Measurements from ENCODE around the gene RHBDD1. TPM values are rescaled to one million over a fixed set of nuclear protein-coding genes. Genes with fewer than 3 reads are reported as not detected.

Gene RHBDD1
- total RNA-seq, 2 donors from 2014 or later, result 35.5 to 57.1 TPM

- peaks cover 82% of the 10 kb centered on the region for H3K36me3 Mint-ChIP-seq (ENCODE audit: low read depth)
- no peak overlapping the region for H3K4me3 Mint-ChIP-seq
- peaks cover 21% of the 10 kb centered on the region for H3K4me1 Mint-ChIP-seq
- peaks cover 5% of the 10 kb centered on the region for H3K9me3 Mint-ChIP-seq
- no peaks in the 10 kb centered on the region for H3K27me3 Mint-ChIP-seq
- no peak for ATAC-seq (replicated peaks)
- H3K27ac Mint-ChIP-seq, result no peak overlapping the region
Observed at GRCh38 chr2:226877491-226877890, 41.6 kb downstream of the RHBDD1 start.

GRCh38 chr2:226881287-226881686 lies 45.4 kb downstream of the RHBDD1 start:
- H3K4me3 Mint-ChIP-seq, result no peak overlapping the region
- no peak overlapping the region for H3K27ac Mint-ChIP-seq
- H3K36me3 Mint-ChIP-seq (ENCODE audit: low read depth), result peaks cover 75% of the 10 kb centered on the region
- H3K27me3 Mint-ChIP-seq, result no peaks in the 10 kb centered on the region
- no peak for ATAC-seq (replicated peaks)
- H3K4me1 Mint-ChIP-seq, result peaks cover 4% of the 10 kb centered on the region
- peaks cover 5% of the 10 kb centered on the region for H3K9me3 Mint-ChIP-seq

GRCh38 chr2:226882606-226883005 lies 46.8 kb downstream of the RHBDD1 start:
- H3K4me3 Mint-ChIP-seq, result no peak overlapping the region
- no peaks in the 10 kb centered on the region for H3K27me3 Mint-ChIP-seq
- no peak overlapping the region for H3K27ac Mint-ChIP-seq
- ATAC-seq (replicated peaks), result no peak
- H3K36me3 Mint-ChIP-seq (ENCODE audit: low read depth), result peaks cover 68% of the 10 kb centered on the region
- peaks cover 5% of the 10 kb centered on the region for H3K9me3 Mint-ChIP-seq
- H3K4me1 Mint-ChIP-seq, result peaks cover 4% of the 10 kb centered on the region

GRCh38 chr2:226883296-226883795 lies 47.5 kb downstream of the RHBDD1 start:
- H3K36me3 Mint-ChIP-seq (ENCODE audit: low read depth), result peaks cover 61% of the 10 kb centered on the region
- H3K27me3 Mint-ChIP-seq, result no peaks in the 10 kb centered on the region
- no peak overlapping the region for H3K27ac Mint-ChIP-seq
- ATAC-seq (replicated peaks), result no peak
- H3K9me3 Mint-ChIP-seq, result peaks cover 5% of the 10 kb centered on the region
- H3K4me1 Mint-ChIP-seq, result peaks cover 4% of the 10 kb centered on the region
- no peak overlapping the region for H3K4me3 Mint-ChIP-seq

- H3K27me3 Mint-ChIP-seq, result no peaks in the 10 kb centered on the region
- H3K36me3 Mint-ChIP-seq (ENCODE audit: low read depth), result peaks cover 60% of the 10 kb centered on the region
- H3K4me3 Mint-ChIP-seq, result no peak overlapping the region
- no peak overlapping the region for H3K27ac Mint-ChIP-seq
- H3K4me1 Mint-ChIP-seq, result peaks cover 4% of the 10 kb centered on the region
- H3K9me3 Mint-ChIP-seq, result no peaks in the 10 kb centered on the region
- no peak for ATAC-seq (replicated peaks)
Observed at GRCh38 chr2:226884166-226884565, 48.3 kb downstream of the RHBDD1 start.

- no peak overlapping the region for H3K27ac Mint-ChIP-seq
- H3K36me3 Mint-ChIP-seq (ENCODE audit: low read depth), result peaks cover 42% of the 10 kb centered on the region
- no peak for ATAC-seq (replicated peaks)
- no peaks in the 10 kb centered on the region for H3K27me3 Mint-ChIP-seq
- H3K4me3 Mint-ChIP-seq, result no peak overlapping the region
- no peaks in the 10 kb centered on the region for H3K4me1 Mint-ChIP-seq
- no peaks in the 10 kb centered on the region for H3K9me3 Mint-ChIP-seq
Observed at GRCh38 chr2:226885769-226886435, 50.0 kb downstream of the RHBDD1 start.

GRCh38 chr2:226887940-226888339 lies 52.1 kb downstream of the RHBDD1 start:
- Mint-ChIP-seq H3K27ac (no peak overlapping the region), H3K27me3 (no peaks in the 10 kb centered on the region), H3K4me1 (no peaks in the 10 kb centered on the region), H3K4me3 (no peak overlapping the region), H3K36me3 (ENCODE audit: low read depth) (peaks cover 29% of the 10 kb centered on the region), H3K9me3 (no peaks in the 10 kb centered on the region)
- no peak for ATAC-seq (replicated peaks)

GRCh38 chr2:226888378-226888965 lies 52.6 kb downstream of the RHBDD1 start:
- peaks cover 24% of the 10 kb centered on the region for H3K36me3 Mint-ChIP-seq (ENCODE audit: low read depth)
- no peaks in the 10 kb centered on the region for H3K9me3 Mint-ChIP-seq
- no peak overlapping the region for H3K27ac Mint-ChIP-seq
- ATAC-seq (replicated peaks), result no peak
- H3K4me1 Mint-ChIP-seq, result no peaks in the 10 kb centered on the region
- no peak overlapping the region for H3K4me3 Mint-ChIP-seq
- no peaks in the 10 kb centered on the region for H3K27me3 Mint-ChIP-seq

- Mint-ChIP-seq H3K36me3 (ENCODE audit: low read depth) (peaks cover 24% of the 10 kb centered on the region), H3K9me3 (no peaks in the 10 kb centered on the region), H3K4me1 (no peaks in the 10 kb centered on the region), H3K4me3 (no peak overlapping the region), H3K27ac (no peak overlapping the region), H3K27me3 (no peaks in the 10 kb centered on the region)
- ATAC-seq (replicated peaks), result no peak
Observed at GRCh38 chr2:226888971-226889370, 53.1 kb downstream of the RHBDD1 start.

- ATAC-seq (replicated peaks), result no peak
- no peaks in the 10 kb centered on the region for H3K4me1 Mint-ChIP-seq
- H3K27ac Mint-ChIP-seq, result no peak overlapping the region
- H3K27me3 Mint-ChIP-seq, result no peaks in the 10 kb centered on the region
- no peak overlapping the region for H3K4me3 Mint-ChIP-seq
- H3K36me3 Mint-ChIP-seq (ENCODE audit: low read depth), result peaks cover 24% of the 10 kb centered on the region
- no peaks in the 10 kb centered on the region for H3K9me3 Mint-ChIP-seq
Observed at GRCh38 chr2:226890286-226890685, 54.4 kb downstream of the RHBDD1 start.

- H3K4me1 Mint-ChIP-seq, result no peaks in the 10 kb centered on the region
- no peak overlapping the region for H3K4me3 Mint-ChIP-seq
- no peak for ATAC-seq (replicated peaks)
- H3K36me3 Mint-ChIP-seq (ENCODE audit: low read depth), result peaks cover 33% of the 10 kb centered on the region
- no peaks in the 10 kb centered on the region for H3K27me3 Mint-ChIP-seq
- H3K9me3 Mint-ChIP-seq, result no peaks in the 10 kb centered on the region
- H3K27ac Mint-ChIP-seq, result no peak overlapping the region
Observed at GRCh38 chr2:226891780-226892590, 56.1 kb downstream of the RHBDD1 start.

- Mint-ChIP-seq H3K9me3 (no peaks in the 10 kb centered on the region), H3K4me3 (no peak overlapping the region), H3K4me1 (no peaks in the 10 kb centered on the region), H3K36me3 (ENCODE audit: low read depth) (peaks cover 38% of the 10 kb centered on the region), H3K27me3 (no peaks in the 10 kb centered on the region), H3K27ac (no peak overlapping the region)
- ATAC-seq (replicated peaks), result no peak
Observed at GRCh38 chr2:226892729-226893128, 56.9 kb downstream of the RHBDD1 start.

- no peak for ATAC-seq (replicated peaks)
- no peaks in the 10 kb centered on the region for H3K27me3 Mint-ChIP-seq
- no peaks in the 10 kb centered on the region for H3K9me3 Mint-ChIP-seq
Observed at GRCh38 chr2:226893216-226893615, 57.4 kb downstream of the RHBDD1 start.

GRCh38 chr2:226894752-226895151 lies 58.9 kb downstream of the RHBDD1 start:
- no peaks in the 10 kb centered on the region for H3K27me3 Mint-ChIP-seq
- no peaks in the 10 kb centered on the region for H3K4me1 Mint-ChIP-seq
- H3K27ac Mint-ChIP-seq, result peak overlapping the region; percentile 24
- H3K9me3 Mint-ChIP-seq, result no peaks in the 10 kb centered on the region
- H3K4me3 Mint-ChIP-seq, result no peak overlapping the region
- peaks cover 31% of the 10 kb centered on the region for H3K36me3 Mint-ChIP-seq (ENCODE audit: low read depth)
- no peak for ATAC-seq (replicated peaks)

More at GRCh38 chr2:226893216-226893615, 57.4 kb downstream of the RHBDD1 start:
- Mint-ChIP-seq H3K4me3 (no peak overlapping the region), H3K4me1 (no peaks in the 10 kb centered on the region), H3K27ac (no peak overlapping the region), H3K36me3 (ENCODE audit: low read depth) (peaks cover 38% of the 10 kb centered on the region)

- H3K27me3 Mint-ChIP-seq, result no peaks in the 10 kb centered on the region
- no peaks in the 10 kb centered on the region for H3K4me1 Mint-ChIP-seq
- peaks cover 31% of the 10 kb centered on the region for H3K36me3 Mint-ChIP-seq (ENCODE audit: low read depth)
- no peaks in the 10 kb centered on the region for H3K9me3 Mint-ChIP-seq
- no peak for ATAC-seq (replicated peaks)
- no peak overlapping the region for H3K4me3 Mint-ChIP-seq
- H3K27ac Mint-ChIP-seq, result no peak overlapping the region
Observed at GRCh38 chr2:226895579-226895978, 59.7 kb downstream of the RHBDD1 start.
